Measurements from ENCODE around the gene GMDS. TPM values are rescaled to one million over a fixed set of nuclear protein-coding genes. Genes with fewer than 3 reads are reported as not detected.

GMDS gene
- total and polyA plus RNA-seq, 11 donors, result 4.5 to 10.7 (median 7.0) TPM

- no peaks in the 10 kb centered on the region for H3K9me3 ChIP-seq
- no peak for TF ChIP-seq CTCF (IDR thresholded peaks at IDR 0.05)
- no peak for TF ChIP-seq POLR2A (IDR thresholded peaks at IDR 0.05)
- H3K36me3 ChIP-seq, result no peaks in the 10 kb centered on the region
- ATAC-seq (no peak), DNase-seq (no peak)
- no peak overlapping the region for H3K27ac ChIP-seq
- intact Hi-C loops (cut with DNase I), result loop anchor here in 8 of 10 donors (2.0 to 10.0 kb wide), 11 partner anchors 433 to 1100 kb away; no protein-coding TSS in a partner anchor
- 95 to 97% (median 95%) methylated on average over 10 of the region's 10 CpGs for WGBS, 4 donors
- peaks cover 0 to 19% (median 11%) of the 10 kb centered on the region in 12 donors for H3K4me1 ChIP-seq
- H3K27me3 ChIP-seq, result peaks cover 25 to 80% (median 48%) of the 10 kb centered on the region in 9 donors
- no peak overlapping the region for H3K4me3 ChIP-seq
These were observed 643.2 kb downstream of the GMDS start for GRCh38 chr6:1602049-1602713.

GRCh38 chr6:1601158-1602048 lies 644.0 kb downstream of the GMDS start:
- no peak for TF ChIP-seq POLR2A (IDR thresholded peaks at IDR 0.05)
- peaks cover 17 to 72% (median 40%) of the 10 kb centered on the region in 9 donors for H3K27me3 ChIP-seq
- no peaks in the 10 kb centered on the region for H3K9me3 ChIP-seq
- DNase-seq (no peak), ATAC-seq (no peak)
- 39 to 57% (median 52%) methylated on average over 42 to 60 of the region's 60 CpGs for WGBS, 4 donors
- peaks cover 0 to 20% (median 12%) of the 10 kb centered on the region in 12 donors for H3K4me1 ChIP-seq
- intact Hi-C loops (cut with DNase I), result loop anchor here in 8 of 10 donors (2.0 to 10.0 kb wide), 11 partner anchors 433 to 1101 kb away; no protein-coding TSS in a partner anchor
- no peak overlapping the region for H3K27ac ChIP-seq
- no peak overlapping the region for H3K4me3 ChIP-seq
- H3K36me3 ChIP-seq, result no peaks in the 10 kb centered on the region

- 68 to 79% (median 76%) methylated on average over 15 of the region's 15 CpGs for WGBS, 4 donors
- Histone ChIP-seq H3K27me3 (peaks cover 14 to 71% (median 38%) of the 10 kb centered on the region in 9 donors), H3K27ac (no peak overlapping the region), H3K9me3 (no peaks in the 10 kb centered on the region), H3K36me3 (no peaks in the 10 kb centered on the region), H3K4me1 (peaks cover 0 to 26% (median 16%) of the 10 kb centered on the region in 12 donors), H3K4me3 (no peak overlapping the region)
- ATAC-seq, result no peak
- TF ChIP-seq CTCF (IDR thresholded peaks at IDR 0.05), result no peak
- no peak for TF ChIP-seq POLR2A (IDR thresholded peaks at IDR 0.05)
- intact Hi-C loops (cut with DNase I), result loop anchor here in 8 of 10 donors (5.0 to 10.0 kb wide), 9 partner anchors 434 to 1102 kb away; no protein-coding TSS in a partner anchor
- no peak for DNase-seq
These were observed 644.6 kb downstream of the GMDS start for GRCh38 chr6:1600764-1601157.

GRCh38 chr6:1600063-1600763 lies 645.2 kb downstream of the GMDS start:
- 68 to 76% (median 74%) methylated on average over 3 of the region's 3 CpGs for WGBS, 4 donors
- TF ChIP-seq CTCF (IDR thresholded peaks at IDR 0.05) (no peak), POLR2A (IDR thresholded peaks at IDR 0.05) (no peak)
- H3K9me3 ChIP-seq, result no peaks in the 10 kb centered on the region
- H3K27ac ChIP-seq, result no peak overlapping the region
- DNase-seq (no peak), ATAC-seq (no peak)
- intact Hi-C loops (cut with DNase I), result loop anchor here in 8 of 10 donors (5.0 to 10.0 kb wide), 9 partner anchors 435 to 1102 kb away; no protein-coding TSS in a partner anchor
- peaks cover 12 to 71% (median 38%) of the 10 kb centered on the region in 9 donors for H3K27me3 ChIP-seq
- H3K4me3 ChIP-seq, result no peak overlapping the region
- no peaks in the 10 kb centered on the region for H3K36me3 ChIP-seq
- peaks cover 0 to 24% (median 16%) of the 10 kb centered on the region in 12 donors for H3K4me1 ChIP-seq

Data from heart left ventricle (tissue), 16 donors.